ENCODE measurements around the gene CD33. TPM values are rescaled to one million over a fixed set of nuclear protein-coding genes. Genes with fewer than 3 reads are reported as not detected.

Gene CD33
- total RNA-seq, 1 donor from 2014 or later: 32.0 TPM

DNA sequence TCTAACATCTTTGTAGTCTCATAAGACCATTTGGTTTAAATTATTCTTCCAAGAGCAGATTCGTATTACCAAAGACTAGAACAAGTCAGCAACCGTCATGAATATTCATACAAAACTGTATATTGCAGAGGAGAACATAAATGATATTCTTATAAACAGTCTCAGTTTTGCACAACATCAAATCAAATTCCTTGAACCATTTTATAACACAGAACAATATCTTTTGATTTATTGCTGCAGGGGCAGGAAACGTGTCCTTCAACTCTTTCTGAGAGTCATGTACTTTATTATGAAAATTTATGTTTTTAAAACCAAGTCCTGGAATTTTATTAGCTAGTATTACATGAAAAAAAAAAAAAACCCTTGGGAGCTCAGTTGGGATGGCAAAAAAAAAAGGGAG, 52.2 kb downstream of the CD33 start:
- Histone ChIP-seq H3K36me3 (no peaks in the 10 kb centered on the region), H3K4me1 (no peaks in the 10 kb centered on the region), H3K27ac (no peak overlapping the region), H3K4me3 (no peak overlapping the region), H3K9me3 (no peaks in the 10 kb centered on the region), H3K27me3 (ENCODE audit: low read depth) (peaks cover 15% of the 10 kb centered on the region)
- intact Hi-C loops (cut with DNase I): no loop called here
- no peak for DNase-seq
- TF ChIP-seq, protein P1, sequence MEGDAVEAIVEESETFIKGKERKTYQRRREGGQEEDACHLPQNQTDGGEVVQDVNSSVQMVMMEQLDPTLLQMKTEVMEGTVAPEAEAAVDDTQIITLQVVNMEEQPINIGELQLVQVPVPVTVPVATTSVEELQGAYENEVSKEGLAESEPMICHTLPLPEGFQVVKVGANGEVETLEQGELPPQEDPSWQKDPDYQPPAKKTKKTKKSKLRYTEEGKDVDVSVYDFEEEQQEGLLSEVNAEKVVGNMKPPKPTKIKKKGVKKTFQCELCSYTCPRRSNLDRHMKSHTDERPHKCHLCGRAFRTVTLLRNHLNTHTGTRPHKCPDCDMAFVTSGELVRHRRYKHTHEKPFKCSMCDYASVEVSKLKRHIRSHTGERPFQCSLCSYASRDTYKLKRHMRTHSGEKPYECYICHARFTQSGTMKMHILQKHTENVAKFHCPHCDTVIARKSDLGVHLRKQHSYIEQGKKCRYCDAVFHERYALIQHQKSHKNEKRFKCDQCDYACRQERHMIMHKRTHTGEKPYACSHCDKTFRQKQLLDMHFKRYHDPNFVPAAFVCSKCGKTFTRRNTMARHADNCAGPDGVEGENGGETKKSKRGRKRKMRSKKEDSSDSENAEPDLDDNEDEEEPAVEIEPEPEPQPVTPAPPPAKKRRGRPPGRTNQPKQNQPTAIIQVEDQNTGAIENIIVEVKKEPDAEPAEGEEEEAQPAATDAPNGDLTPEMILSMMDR (IDR thresholded peaks at IDR 0.05): no peak
- ATAC-seq: no peak

DNA sequence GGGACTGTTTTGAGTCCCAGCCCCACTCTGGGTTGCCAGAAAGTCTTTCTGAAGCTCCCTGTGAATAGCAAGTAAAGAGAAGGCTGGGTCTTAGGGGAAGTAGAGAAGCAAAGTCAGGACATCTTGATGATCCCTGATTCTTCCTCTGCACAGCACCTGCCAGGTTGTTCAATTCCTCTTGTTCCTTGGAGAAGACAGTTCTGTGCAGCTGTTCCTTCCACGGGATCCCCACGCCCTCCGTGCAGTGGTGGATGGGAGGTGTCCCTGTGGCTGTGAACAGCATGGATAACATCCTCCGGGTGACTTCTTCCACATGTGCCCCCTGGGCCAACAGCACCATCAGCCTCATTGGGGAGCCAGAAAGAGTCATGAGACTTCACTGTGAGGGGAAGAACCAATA, 57.5 kb downstream of the CD33 start:
- H3K27ac ChIP-seq: no peak overlapping the region
- no peak overlapping the region for H3K4me3 ChIP-seq
- H3K27me3 ChIP-seq (ENCODE audit: low read depth): peaks cover 14% of the 10 kb centered on the region
- TF ChIP-seq, protein P1 (IDR thresholded peaks at IDR 0.05): no peak
- DNase-seq: no peak
- ATAC-seq: no peak
- H3K9me3 ChIP-seq: no peaks in the 10 kb centered on the region
- no peaks in the 10 kb centered on the region for H3K4me1 ChIP-seq
- intact Hi-C loops (cut with DNase I): no loop called here
- H3K36me3 ChIP-seq: no peaks in the 10 kb centered on the region

DNA sequence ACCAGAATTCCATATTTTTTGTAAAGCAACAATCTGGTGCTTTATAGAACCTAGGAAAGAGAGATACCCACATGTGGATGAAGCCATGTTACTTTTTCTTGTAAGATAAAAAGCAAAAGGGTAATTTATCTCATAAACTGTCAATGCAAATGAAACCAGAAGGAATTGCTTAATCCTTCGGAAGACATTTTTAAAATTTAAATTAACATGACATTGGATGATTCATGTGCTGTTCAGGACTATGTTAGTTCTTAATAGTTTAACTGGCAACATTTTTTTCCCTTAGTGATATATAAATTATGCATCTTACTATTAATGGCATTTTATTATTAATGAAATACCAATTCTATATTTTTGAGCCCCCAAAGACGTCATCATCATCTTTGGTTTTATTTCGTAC, 60.8 kb downstream of the CD33 start:
- Histone ChIP-seq H3K27me3 (ENCODE audit: low read depth) (peaks cover 15% of the 10 kb centered on the region), H3K27ac (no peak overlapping the region), H3K9me3 (no peaks in the 10 kb centered on the region), H3K4me3 (no peak overlapping the region), H3K4me1 (no peaks in the 10 kb centered on the region), H3K36me3 (no peaks in the 10 kb centered on the region)
- intact Hi-C loops (cut with DNase I): no loop called here
- ATAC-seq (no peak), DNase-seq (no peak)
- TF ChIP-seq, protein P1 (IDR thresholded peaks at IDR 0.05): no peak

Small RNAs within 50 kb of the gene (microRNA-seq; reads per million reads assigned to microRNA genes)
- gene MIR8074 (ENCODE audit: borderline number of aligned reads): not detected

Other genes starting within 250 kb of the CD33 start
- not detected for gene KLK7, start 241.2 kb upstream of the CD33 start, total RNA-seq
- gene KLK8, start 223.5 kb upstream of the CD33 start, total RNA-seq: not detected
- 5.7 TPM for gene KLK10, start 205.4 kb upstream of the CD33 start, total RNA-seq
- 11.2 TPM for gene KLK11, start 198.5 kb upstream of the CD33 start, total RNA-seq
- 1.9 TPM for gene KLK12, start 190.1 kb upstream of the CD33 start, total RNA-seq
- 0.56 TPM for gene KLK13, start 160.0 kb upstream of the CD33 start, total RNA-seq
- gene KLK14, start 142.2 kb upstream of the CD33 start, total RNA-seq: 0.89 TPM
- gene CTU1, start 116.7 kb upstream of the CD33 start, total RNA-seq: 8.3 TPM
- 24.8 TPM for gene SIGLEC9, start 100.2 kb upstream of the CD33 start, total RNA-seq
- 10.0 TPM for gene SIGLEC7, start 82.8 kb upstream of the CD33 start, total RNA-seq
- not detected for gene SIGLECL1, start 26.0 kb downstream of the CD33 start, total RNA-seq
- gene IGLON5, start 86.6 kb downstream of the CD33 start, total RNA-seq: not detected
- gene VSIG10L, start 117.1 kb downstream of the CD33 start, total RNA-seq: 3.2 TPM
- gene ETFB, start 141.3 kb downstream of the CD33 start, total RNA-seq: 59.8 TPM
- gene CLDND2, start 143.9 kb downstream of the CD33 start, total RNA-seq: 1.9 TPM
- gene NKG7, start 147.6 kb downstream of the CD33 start, total RNA-seq: 31.7 TPM
- gene LIM2, start 162.9 kb downstream of the CD33 start, total RNA-seq: not detected
- not detected for gene C19orf84, start 165.5 kb downstream of the CD33 start, total RNA-seq
- 17.4 TPM for gene SIGLEC10, start 192.6 kb downstream of the CD33 start, total RNA-seq
- gene SIGLEC8, start 233.4 kb downstream of the CD33 start, total RNA-seq: 3.0 TPM